Adrenal gland (tissue), 5 donors: ENCODE measurements around the gene YTHDC2.

Experiments
- CTCF ChIP-seq, 6 experiments: fragments of 450-650 bp in 4 of 6; fragments of 200-600 bp in 2 of 6; sonication (generic) in 1 of 6; IDR thresholded peaks; 1 replicate in 5 of 6; 2 replicates in 1 of 6; pipeline versions ENCODE4 v1.5.1 to v1.8.0; 2016 to 2021; ENCODE audit warnings: antibody characterized with exemption in 6 of 6, mild to moderate bottlenecking in 2 of 6, moderate library complexity in 1 of 6
- POLR2A ChIP-seq, 2 donors: fragments of 450-650 bp; IDR thresholded peaks; one replicate each; pipeline ENCODE4 v1.6.1; 2017; ENCODE audit warnings: antibody characterized with exemption in 2 of 2, mild to moderate bottlenecking in 2 of 2, moderate library complexity in 1 of 2
- donor health status: DM: no; HTN: no; CAD: no.

- no peak for TF ChIP-seq CTCF (IDR thresholded peaks at IDR 0.05)
- no peak for TF ChIP-seq POLR2A (IDR thresholded peaks at IDR 0.05)
These were observed 18.1 kb upstream of the YTHDC2 start for GRCh38 chr5:113495422-113495841.
